Testis (tissue), 2 donors: ENCODE data around the gene ZNF860.

Experiments used
- POLR2A ChIP-seq: fragments of 450-650 bp; IDR thresholded peaks from one replicate; pipeline ENCODE4 v1.6.1; 2017; ENCODE audit warnings: antibody characterized with exemption, mild to moderate bottlenecking, moderate library complexity
- TF ChIP-seq, protein P1 (sequence below), 3 experiments: fragments of 450-650 bp in 2 of 3; fragments of 200-600 bp in 1 of 3; sonication (generic) in 1 of 3; IDR thresholded peaks; one replicate each; pipeline ENCODE4 v1.5.1; 2016 to 2019; ENCODE audit warnings: antibody characterized with exemption in 3 of 3, mild to moderate bottlenecking in 2 of 3, moderate library complexity in 1 of 3

DNA sequence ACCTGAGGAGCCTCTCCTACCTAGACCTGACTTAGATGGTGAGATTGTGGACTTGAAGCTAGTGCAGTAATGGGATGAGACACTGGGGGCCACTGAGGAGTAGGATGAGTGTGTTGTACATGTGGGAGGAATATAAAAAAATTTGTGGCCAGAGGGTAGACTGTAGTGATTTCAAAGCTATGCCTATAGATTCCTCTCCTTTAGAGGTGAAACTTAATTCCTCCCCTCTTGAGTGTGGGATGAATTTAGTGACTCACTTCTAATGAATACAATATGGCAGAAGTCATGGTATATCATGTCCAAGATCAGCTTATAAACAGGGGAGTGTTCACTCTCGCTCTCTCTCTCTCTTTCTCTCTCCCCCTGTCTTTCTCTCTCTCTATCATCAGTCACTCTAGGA, 6.7 kb downstream of the ZNF860 start:
- TF ChIP-seq, protein P1, sequence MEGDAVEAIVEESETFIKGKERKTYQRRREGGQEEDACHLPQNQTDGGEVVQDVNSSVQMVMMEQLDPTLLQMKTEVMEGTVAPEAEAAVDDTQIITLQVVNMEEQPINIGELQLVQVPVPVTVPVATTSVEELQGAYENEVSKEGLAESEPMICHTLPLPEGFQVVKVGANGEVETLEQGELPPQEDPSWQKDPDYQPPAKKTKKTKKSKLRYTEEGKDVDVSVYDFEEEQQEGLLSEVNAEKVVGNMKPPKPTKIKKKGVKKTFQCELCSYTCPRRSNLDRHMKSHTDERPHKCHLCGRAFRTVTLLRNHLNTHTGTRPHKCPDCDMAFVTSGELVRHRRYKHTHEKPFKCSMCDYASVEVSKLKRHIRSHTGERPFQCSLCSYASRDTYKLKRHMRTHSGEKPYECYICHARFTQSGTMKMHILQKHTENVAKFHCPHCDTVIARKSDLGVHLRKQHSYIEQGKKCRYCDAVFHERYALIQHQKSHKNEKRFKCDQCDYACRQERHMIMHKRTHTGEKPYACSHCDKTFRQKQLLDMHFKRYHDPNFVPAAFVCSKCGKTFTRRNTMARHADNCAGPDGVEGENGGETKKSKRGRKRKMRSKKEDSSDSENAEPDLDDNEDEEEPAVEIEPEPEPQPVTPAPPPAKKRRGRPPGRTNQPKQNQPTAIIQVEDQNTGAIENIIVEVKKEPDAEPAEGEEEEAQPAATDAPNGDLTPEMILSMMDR (IDR thresholded peaks at IDR 0.05): no peak
- no peak for TF ChIP-seq POLR2A
